HG02885 (cell line): ENCODE results near the gene DOCK3.
"Not testable (repeated sequence)": the region's sequence is repeated elsewhere in the genome, so short reads cannot be mapped to it uniquely, and the experiment has no call there.

ENCODE experiments used
- ATAC-seq: cut with Tn5 transposase; IDR thresholded peaks from one replicate; pipeline ENCODE4 v1.9.1; 2021; ENCODE audit warnings: mild to moderate bottlenecking; ENCODE audit not compliant: unreplicated experiment, poor library complexity

The DOCK3 gene

DNA sequence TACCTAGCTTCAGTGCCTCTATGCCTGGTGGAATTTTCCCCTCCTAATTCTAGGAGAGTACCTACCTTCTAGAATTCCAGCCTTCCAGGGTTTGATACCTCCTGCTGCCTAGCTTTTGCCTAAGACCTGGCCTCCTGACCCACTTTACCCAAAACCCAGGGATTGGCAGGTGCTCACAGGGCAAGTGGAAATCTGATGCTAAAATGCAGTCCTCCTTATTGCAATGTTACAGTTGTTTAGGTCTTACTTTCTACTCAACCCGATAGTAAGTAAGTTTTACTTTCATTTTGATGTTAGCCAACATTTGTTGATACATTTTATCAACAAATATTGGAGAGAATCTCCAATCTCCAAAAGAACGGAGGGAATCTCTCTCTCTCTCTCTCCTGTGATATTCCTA is 275.9 kb downstream of the DOCK3 start:
- peak; percentile 51 for ATAC-seq

DNA sequence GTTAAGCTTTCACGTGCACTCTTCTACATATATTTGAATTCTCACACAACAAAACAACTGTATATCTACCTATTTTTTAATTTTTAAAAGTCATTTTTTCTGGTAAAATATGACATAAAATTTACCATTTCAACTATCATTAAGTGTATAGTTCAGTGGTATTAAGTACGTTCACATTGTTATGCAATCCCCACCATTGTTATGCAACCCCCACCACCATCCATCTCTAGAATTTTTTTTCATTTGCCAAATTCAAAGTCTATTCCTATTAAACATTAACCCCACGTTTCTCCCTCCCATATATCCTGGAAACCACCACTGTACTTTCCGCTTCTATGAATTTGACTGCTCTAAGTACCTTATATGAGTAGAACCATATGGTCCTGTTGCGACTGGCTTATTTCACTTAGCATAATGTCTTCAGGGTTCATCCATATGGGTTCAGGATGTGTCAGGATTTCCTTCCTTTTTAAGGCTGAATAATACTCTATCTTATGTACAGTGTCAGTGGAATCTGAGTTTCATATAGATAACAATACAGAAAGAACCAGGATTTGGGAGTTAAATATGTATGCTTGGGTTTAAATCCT is 279.2 kb downstream of the DOCK3 start:
- ATAC-seq = no peak

DNA sequence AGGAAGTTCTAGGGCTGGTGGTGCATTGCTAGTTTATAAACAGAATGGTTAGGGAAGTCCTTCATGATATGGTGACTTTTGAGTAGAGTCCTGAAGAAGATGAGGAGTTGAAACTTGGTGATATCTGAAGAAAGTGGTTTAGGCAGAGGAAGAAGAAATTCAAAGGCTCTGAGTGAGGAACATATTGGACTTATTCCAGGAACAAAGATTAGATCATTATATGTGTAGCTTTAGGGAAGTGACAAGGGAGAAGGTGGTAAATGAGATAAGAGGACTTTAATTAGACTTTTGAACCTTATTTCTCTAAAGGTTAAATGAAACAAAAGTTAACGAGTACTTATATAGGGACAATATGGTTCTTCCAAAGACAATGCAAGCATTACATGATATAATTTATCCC is 286.7 kb downstream of the DOCK3 start:
- ATAC-seq = no peak

DNA sequence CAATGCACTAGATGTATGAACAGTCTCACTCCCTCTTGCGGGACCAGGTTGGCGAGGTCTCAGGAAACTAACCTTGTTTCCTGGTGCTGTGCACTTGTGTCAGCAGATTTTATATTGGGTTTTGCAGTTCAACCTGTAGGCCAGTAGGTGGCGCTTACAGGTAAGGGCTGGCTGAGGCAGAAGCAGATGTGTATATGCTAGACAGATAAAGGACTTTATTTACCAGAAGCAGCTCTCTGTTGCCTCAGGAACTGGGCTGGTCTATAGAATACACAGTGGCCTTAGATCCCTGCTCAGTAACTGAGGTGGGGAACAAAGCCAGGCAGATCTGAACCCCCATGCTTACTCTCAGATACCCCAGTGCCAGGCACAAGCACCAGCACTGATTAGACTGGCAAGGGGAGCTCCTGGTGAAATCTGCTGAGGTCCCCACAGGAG is 296.8 kb downstream of the DOCK3 start:
- peak; percentile 76 for ATAC-seq

DNA sequence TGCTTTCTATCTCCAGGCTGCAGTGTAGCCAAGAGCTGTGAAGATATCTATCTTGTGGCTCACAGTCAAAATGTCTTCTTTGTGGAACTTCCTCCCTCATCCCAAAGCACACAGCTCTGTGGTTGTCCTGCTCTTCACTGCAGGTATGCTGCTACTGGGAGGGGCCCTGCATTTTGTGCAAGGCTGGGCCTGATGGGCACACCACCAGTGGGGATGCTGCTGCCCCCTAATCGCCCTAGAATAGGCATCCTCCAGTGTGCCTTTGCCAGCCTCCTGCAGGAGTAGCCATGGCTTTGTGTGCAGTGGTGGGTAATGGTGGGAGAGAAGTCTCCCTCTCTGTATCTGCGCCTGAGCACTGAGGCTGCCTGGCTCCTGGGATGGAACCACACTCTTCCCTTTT is 297.3 kb downstream of the DOCK3 start:
- ATAC-seq = no peak

DNA sequence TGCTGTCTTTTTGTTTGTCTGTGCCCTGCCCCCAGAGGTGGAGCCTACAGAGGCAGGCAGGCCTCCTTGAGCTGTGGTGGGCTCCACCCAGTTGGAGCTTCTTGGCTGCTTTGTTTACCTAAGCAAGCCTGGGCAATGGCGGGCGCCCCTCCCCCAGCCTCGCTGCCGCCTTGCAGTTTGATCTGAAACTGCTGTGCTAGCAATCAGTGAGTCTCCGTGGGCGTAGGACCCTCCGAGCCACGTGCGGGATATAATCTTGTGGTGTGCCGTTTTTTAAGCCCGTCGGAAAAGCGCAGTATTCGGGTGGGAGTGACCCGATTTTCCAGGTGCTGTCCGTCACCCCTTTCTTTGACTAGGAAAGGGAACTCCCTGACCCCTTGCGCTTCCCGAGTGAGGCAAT is 303.9 kb downstream of the DOCK3 start:
- ATAC-seq = not testable (repeated sequence)

DNA sequence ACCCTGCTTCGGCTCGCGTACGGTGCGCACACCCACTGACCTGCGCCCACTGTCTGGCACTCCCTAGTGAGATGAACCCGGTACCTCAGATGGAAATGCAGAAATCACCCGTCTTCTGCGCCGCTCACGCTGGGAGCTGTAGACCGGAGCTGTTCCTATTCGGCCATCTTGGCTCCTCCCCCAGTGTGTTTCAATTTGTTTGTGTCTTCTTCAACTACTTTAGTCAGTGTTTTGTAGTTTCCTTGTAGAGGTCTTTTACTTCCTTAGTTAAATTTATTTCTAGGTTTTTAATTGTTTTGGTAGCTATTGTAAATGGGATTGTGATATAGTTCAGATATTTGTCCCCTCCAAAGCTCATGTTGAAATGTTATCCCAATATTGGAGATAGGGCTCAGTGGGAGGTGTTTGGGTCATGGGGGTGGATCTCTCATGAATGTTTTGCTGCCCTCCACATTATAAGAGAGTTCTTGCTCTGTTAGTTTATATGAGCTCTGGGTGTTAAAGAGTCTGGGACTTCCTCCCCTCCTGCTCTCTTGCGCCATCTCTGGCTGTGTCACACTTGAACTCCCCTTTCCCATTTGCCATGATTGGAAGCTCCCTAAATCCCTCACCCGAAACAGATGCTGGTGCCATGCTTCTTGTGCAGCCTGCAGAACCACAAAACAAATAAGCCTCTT is 304.4 kb downstream of the DOCK3 start:
- ATAC-seq = no peak

DNA sequence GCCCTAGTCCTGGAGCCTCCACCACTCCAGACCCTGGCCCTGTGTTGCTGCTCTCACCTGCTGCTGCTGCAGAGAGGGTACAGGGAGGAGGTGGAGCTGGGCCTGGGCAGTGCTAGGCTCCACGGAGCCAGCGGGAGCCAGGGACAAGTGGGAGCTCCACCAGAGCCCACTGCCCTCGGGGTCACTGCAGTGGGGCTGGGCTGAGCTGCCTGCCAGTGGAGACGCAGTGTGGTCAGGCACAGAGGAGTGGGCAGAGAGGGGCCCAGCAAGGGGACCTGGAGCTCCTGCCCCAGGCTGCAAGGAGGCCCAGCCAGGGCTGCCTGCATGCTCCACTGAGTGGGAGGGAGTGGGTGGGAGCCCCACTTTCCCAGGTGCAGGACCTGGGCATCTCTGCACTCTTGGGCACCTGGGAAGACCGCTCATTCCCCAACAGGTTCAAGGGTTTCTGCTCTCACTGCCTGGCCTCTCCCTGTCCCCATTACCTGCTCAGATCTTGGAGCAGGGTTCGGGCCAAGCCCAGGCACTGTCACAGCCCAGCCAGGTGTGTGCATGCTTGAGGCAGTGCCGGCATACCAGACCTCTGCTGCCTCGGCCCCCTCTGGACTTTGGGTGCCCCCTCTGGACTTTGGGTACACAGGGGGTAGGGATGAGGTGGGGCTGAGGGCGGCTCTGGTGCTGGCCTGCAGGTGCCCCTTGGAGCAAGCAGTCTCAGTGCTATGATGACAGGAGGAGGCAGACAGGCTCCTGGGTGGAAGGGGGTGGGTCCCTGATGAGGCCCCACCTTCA is 308.0 kb downstream of the DOCK3 start:
- no peak for ATAC-seq

DNA sequence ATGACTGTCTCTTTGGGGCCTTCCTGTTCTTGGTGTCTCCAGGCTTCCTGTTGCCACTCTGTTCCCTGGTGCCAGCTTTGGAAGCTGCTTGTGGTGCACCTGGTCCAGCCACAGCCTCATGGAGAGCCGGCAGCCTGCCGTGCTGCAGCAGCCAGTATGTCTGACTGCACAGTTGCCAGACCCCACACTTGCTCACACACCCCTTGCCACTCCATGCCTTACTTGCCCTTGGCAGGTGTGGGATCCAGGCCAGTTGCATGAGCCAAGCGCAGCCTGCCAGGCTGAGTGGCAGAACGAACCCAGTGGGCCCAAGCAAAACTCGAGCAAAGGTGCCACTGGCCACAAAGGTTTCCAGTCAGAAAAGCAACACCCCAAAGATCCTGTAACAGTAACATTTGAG is 309.2 kb downstream of the DOCK3 start:
- ATAC-seq = no peak

DNA sequence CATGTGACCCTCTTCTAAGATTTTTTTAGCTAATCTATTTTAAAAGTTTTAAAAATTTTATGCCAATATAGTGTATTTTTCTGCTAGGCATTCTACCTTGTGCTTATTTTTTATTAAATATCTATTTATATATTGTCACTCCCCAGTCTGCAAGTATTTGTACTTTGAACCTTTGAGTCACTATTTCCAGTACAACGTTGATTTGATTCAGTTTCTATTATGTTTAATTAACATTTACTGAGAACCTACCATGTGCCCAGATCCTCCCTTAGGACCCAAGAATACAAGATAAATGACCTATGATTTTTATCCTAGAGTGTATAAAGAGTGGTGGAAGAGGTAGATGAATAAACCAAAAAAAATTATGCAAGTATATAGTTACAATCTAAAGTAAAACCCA is 311.2 kb downstream of the DOCK3 start:
- ATAC-seq = no peak

DNA sequence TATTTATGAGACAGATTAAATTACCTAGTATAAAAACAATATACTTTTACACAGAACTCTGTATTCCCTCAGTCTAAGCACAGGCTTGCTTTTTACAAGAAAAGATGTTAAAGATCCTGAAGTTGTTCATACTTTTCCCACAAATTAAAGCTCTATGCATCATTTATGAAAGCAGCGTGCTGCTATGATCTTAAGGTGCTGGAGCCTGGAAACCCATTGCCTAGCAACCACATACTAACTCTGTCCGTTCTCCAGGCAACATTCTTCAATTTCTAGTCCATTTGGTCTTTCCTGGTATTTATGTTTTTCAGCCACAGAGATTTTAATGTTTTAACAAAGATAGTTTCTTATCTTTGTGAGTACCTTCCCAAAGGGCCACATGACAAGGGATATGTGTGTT is 312.0 kb downstream of the DOCK3 start:
- ATAC-seq = no peak

DNA sequence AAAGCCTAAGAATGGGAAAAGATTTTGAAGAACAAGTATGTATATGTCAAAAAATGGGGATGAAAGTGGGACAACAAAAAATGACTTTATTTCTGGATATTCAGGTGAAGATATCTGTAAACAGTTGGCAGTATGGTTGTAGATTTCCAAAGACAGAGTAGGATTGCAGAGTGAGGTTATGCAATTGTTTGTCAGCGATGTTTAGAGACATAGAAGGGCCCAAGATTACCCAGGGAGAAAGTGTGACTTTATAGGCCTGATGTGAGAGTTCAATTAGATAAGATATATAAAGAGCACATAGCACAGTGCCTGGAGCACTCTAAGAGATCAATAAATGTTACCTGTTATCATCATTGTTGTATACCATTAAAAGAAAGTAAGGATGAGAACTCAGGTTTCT is 319.8 kb downstream of the DOCK3 start:
- ATAC-seq = no peak

DNA sequence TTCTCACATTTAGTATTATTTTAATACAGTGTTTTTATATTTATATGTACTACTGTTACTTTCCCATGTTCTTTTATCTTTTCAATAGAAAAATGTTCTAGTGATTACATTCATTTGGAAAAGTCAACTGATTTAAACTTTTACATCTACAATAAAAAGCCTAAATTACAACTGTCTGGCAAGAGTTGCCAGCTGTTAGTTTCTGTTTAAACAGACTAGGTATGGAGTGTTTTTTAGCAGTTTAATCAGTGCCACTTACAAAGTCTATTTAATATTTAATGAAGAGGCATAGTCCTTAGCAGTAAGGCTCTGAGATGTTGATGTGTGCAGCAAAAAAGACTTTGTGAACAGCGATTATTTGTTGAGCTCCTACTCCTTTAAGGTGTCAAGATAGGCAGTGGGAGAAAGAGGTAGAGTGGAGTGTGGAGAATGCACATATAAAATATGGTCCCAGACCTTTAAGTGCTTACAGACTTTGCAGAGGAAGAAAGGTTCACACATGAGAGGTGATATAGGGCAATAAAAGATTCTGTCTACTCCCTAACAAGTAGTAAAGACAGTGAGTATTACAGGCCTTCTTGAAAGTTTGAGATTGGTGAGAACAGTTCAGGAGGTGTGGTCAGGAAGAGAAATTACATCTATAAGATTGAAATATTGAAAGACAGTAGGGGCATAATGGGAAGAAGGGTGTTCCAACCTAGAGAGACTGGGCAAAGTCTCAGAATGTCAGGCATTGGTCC is 320.5 kb downstream of the DOCK3 start:
- no peak for ATAC-seq

DNA sequence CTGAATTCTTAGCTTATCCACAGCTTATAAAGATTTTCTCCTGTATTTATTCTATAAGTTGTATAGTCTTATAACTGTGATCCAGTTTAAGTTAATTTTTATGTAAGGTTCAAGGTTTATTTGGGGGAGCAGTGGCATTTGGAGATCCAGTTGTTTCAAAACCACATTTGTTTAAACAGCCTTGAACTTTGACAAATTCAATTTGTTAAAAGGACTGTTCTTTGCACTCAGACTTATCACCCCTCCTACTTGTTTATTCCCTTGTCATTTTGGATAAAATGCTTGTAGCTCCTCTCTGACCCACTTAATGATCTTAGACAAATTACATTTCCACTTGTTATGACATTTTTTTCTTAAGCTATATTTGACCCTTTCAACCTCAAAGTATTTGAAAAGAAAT is 327.8 kb downstream of the DOCK3 start:
- ATAC-seq = no peak

DNA sequence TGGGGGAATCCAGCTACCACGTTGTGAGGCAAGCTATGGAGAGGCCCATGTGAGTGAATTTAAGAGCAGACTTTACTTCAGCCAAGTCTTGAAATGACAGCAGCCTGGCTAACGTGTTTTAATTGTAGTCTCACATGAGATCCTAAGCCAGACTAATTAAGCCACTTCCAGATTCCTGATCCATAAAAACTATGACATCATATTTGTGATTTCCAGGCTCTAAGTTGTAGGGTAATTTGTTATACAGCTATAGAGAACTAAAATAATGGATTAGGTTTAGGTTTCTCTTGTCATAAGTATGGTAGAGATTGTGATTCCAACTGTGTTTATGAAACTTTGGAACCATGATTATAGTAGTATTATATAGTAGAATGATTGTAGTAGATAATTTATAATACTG is 329.5 kb downstream of the DOCK3 start:
- no peak for ATAC-seq

DNA sequence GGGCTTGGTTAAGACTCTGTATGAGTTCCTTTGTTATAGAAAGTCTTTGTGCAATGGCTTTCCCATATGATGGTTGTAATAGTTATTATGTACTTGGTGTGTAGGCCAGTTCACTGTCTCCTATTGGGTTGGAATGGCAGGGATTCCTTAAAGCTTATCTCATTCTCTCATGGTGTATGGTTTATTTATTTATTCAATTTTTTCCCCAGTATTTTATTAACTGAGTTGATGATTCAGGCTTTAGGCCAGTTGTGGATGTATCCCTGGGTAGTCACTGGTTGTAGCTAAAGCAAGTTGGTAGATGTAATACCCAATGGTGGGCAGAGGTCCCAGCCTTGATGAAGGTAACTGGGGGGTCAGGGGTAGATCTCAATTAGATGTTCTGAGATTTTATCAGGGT is 349.4 kb downstream of the DOCK3 start:
- no peak for ATAC-seq

DNA sequence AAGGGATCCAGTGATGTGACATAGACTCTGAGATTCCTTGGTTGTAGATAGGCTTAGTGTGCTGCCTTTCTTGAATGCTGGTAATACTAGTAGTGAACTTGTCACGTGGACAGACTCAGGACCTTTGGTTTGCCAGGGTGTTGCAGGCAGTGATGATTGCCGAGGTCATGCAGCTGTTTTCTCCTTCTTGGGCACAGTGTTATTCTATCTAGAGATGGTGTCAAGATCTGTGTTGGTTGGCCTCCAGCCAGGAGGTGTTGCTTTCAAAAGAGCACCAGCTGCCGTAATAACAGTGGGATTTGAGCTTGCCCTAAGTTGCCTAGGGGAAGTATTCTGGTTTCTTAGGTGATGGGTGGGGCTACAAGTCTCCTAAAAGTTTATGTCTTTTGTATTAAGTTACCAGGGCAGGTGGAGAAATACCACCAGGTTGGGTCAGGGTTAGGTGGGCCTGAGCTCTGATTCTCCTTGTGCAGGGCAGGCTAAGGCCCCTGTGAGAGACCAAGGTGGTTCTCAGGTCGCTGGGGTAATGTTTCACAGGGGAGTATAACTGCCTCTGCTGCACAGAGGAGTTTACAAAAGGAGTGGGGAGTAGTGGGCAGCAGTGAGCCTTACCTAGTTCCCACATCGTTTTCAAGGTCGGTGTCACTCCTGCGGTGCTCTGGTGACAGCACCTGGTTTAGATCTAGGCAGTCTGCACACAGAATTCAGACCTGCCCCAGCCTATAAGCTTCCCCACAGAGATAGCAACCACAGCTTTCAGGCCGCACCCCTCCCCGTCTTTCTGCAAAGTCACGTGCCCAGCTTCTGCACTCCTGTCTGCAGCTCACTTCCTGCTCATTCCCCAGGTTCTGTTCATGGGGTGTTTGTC is 350.3 kb downstream of the DOCK3 start:
- ATAC-seq = no peak

DNA sequence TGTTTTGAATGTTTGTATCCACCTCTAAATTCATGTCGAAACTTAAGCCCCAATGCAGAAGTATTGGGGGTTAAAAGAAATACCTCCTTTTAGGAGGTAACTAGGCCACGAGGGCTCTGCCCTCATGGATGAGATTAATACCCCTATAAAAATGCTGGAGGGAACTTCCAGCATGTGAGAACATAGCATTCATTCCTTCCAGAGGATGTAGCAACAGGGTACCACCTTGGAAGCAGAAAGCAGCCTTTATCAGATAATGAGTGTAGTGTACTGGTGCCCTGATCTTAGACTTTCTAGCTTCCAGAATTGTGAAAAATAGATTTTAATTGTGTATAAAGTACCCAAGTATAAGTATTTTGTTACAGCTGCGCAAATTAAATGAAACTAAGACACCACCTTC is 356.9 kb downstream of the DOCK3 start:
- ATAC-seq = no peak

DNA sequence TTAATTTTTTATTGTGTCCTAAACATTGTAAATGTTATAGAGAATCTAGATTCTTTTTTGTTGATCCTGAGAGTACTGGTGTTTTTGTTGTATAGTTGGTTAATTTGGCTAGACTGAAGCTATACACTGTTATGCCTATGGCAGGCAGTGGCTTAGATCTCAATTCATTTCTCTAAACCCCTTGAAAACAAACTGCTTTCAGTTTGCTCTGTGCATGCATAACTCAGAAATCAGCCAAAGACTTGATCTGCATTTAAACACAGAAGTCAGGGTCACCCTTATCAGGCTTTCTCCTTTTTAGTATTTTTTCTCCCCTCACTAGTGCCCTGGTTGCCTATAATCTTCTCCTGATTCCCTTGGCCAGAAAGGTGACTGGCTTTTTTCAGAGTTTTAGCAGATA is 360.9 kb downstream of the DOCK3 start:
- ATAC-seq = no peak

DNA sequence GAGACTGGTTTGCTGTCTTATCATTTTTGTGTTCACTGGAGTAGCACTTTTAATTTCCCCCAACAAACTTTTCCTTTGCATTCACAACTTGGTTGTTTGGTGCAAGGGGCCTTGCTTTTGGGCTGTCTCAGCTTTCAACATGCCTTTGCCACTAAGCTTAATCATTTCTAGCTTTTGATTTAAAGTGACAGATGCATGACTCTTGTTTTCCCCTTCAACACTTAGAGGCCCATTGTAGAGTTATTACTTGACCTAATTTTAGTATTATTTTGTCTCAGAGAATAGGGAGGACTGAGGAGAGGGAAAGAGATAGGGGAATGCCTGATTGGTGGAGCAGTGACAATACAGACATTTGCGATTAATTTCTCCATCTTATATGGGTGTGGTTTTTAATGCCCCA is 370.3 kb downstream of the DOCK3 start:
- ATAC-seq = no peak
